GM12891 (cell line): Measurements from ENCODE around the gene CLK4.

Experiments
- POLR2A ChIP-seq: IDR thresholded peaks from 2 replicates; pipeline ENCODE4 v1.6.1; 2011; ENCODE audit warnings: low read depth, low read length, control low read depth
- POU2F2 ChIP-seq: IDR thresholded peaks from 2 replicates; pipeline ENCODE4 v1.6.1; 2011; ENCODE audit warnings: low read depth, mild to moderate bottlenecking, control low read depth, low read length, moderate library complexity

GRCh38 chr5:178605788-178606187, 21.1 kb downstream of the CLK4 start:
- no peak for TF ChIP-seq POU2F2
- no peak for TF ChIP-seq POLR2A
